Rectal smooth muscle tissue (tissue), 1 donor: Measurements from ENCODE around the gene TSPO.

Experiments
- H3K27ac ChIP-seq: one replicate; pipeline ENCODE4 v1.7.0; 2013; ENCODE audit warnings: low read depth, low read length, inconsistent platforms
- H3K27me3 ChIP-seq: one replicate; pipeline ENCODE4 v1.7.0; 2013; ENCODE audit warnings: low read length; ENCODE audit not compliant: control insufficient read depth, insufficient read depth
- H3K36me3 ChIP-seq: one replicate; pipeline ENCODE4 v1.7.0; 2013; ENCODE audit warnings: low read length; ENCODE audit not compliant: control insufficient read depth, insufficient read depth
- H3K4me1 ChIP-seq: one replicate; pipeline ENCODE4 v1.7.0; 2013; ENCODE audit warnings: low read length; ENCODE audit not compliant: control insufficient read depth, insufficient read depth
- H3K4me3 ChIP-seq: one replicate; pipeline ENCODE4 v1.7.0; 2013; ENCODE audit warnings: low read length
- H3K9ac ChIP-seq: one replicate; pipeline ENCODE4 v1.7.0; 2013; ENCODE audit warnings: low read length

Gene TSPO

GRCh38 chr22:43167001-43167589, 15.7 kb downstream of the TSPO start:
- Histone ChIP-seq H3K9ac (no peak overlapping the region), H3K4me1 (no peaks in the 10 kb centered on the region), H3K4me3 (no peak overlapping the region), H3K36me3 (peaks cover 23% of the 10 kb centered on the region), H3K27ac (no peak overlapping the region), H3K27me3 (no peaks in the 10 kb centered on the region)

DNA sequence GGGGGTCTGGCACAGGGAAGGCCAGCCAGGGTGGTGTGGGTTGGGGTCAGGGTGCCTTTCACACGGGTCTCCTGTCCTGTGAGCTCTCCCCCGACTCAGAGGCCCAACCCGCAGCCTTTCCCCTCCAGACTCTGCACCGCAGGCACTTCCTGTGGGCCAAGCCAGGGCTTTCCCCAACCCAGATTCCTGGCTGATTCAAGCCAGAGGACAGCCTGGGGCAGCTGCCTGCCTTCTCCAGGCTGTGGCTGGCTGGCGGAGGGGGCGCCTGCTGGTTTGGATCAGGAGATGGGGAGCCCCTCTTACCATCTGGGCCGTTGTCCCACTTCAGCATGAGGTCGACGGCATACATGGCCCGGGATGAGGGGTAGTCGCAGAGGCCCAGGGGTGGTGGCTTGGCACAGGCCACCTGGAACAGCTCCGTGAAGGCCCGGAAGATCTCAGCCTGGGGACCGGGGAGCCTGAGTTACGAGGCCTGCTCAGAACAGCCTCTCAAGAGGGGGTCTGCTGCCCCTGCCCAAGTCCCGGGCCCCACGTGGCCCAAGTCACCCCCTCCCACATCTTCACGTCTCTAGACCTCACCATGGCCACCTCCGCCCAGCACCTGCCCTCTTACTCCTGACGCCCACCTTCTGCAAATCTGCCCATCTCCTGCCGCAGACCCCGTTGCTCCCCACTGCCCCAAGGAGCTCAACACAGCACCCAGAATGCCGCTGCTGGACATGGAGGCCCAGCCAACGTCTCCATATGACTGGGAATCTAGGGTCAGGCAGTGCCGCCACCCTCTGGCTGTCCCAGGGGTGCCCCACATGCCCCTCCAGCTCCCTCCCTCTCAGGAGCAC, 17.3 kb downstream of the TSPO start:
- no peaks in the 10 kb centered on the region for H3K27me3 ChIP-seq
- no peak overlapping the region for H3K9ac ChIP-seq
- no peaks in the 10 kb centered on the region for H3K4me1 ChIP-seq
- H3K4me3 ChIP-seq = no peak overlapping the region
- H3K27ac ChIP-seq = no peak overlapping the region
- peaks cover 25% of the 10 kb centered on the region for H3K36me3 ChIP-seq

- H3K36me3 ChIP-seq = peaks cover 30% of the 10 kb centered on the region
- no peaks in the 10 kb centered on the region for H3K4me1 ChIP-seq
- H3K27me3 ChIP-seq = no peaks in the 10 kb centered on the region
- peak overlapping the region; percentile 22 for H3K9ac ChIP-seq
- H3K4me3 ChIP-seq = no peak overlapping the region
- H3K27ac ChIP-seq = no peak overlapping the region
These were observed 18.2 kb downstream of the TSPO start for GRCh38 chr22:43169310-43170130.

- Histone ChIP-seq H3K36me3 (peaks cover 31% of the 10 kb centered on the region), H3K27ac (no peak overlapping the region), H3K27me3 (no peaks in the 10 kb centered on the region), H3K4me1 (no peaks in the 10 kb centered on the region), H3K9ac (no peak overlapping the region), H3K4me3 (no peak overlapping the region)
These were observed 18.7 kb downstream of the TSPO start for GRCh38 chr22:43170131-43170480.

DNA sequence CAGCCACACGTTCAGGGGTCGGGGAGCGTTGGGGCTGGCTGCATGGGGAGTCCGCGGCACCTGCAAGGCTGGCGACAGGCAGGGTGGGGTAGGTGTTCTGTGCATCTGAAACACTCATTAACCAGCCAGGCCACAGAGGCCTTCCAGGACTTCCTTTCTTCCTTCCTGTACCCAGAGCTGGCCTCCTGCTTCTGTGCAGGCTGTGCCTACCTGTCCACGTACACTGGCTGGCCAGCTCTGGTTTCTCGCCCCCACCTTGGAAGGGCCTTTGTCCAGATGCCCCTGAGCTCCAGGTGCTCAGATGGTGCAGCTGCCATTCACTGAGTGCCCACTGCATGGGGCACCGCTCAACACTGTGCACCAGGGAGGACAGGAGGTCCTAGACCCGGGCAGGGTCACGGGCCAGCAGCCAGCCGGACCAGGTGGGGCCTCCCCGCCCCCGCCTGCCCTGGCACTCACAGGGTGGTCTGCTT, 19.7 kb downstream of the TSPO start:
- Histone ChIP-seq H3K4me1 (no peaks in the 10 kb centered on the region), H3K27me3 (no peaks in the 10 kb centered on the region), H3K4me3 (peak overlapping the region; percentile 59), H3K9ac (peak overlapping the region; percentile 45), H3K36me3 (peaks cover 31% of the 10 kb centered on the region), H3K27ac (no peak overlapping the region)

DNA sequence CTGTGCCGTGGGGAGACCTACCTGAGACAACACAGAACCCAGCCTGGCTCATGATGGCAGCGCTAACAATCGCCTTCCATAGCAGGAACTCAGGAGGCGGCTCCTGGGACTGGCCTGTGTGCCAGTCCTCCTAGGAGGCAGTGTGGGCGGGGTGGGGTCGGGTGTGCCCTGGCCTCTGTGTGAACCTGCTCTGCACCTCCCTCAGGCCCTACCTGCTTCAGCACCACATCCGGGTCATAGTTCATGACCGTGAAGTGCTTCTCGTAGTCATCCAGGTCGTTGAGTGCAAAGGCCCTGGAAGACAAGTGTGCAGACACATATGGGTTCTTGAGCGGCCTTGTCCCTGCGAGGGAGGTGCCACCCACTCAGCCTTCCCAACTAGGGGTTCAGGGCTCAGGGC, 20.2 kb downstream of the TSPO start:
- Histone ChIP-seq H3K36me3 (peaks cover 31% of the 10 kb centered on the region), H3K9ac (peak overlapping the region; percentile 45), H3K27ac (no peak overlapping the region), H3K4me1 (no peaks in the 10 kb centered on the region), H3K27me3 (no peaks in the 10 kb centered on the region), H3K4me3 (peak overlapping the region; percentile 59)

DNA sequence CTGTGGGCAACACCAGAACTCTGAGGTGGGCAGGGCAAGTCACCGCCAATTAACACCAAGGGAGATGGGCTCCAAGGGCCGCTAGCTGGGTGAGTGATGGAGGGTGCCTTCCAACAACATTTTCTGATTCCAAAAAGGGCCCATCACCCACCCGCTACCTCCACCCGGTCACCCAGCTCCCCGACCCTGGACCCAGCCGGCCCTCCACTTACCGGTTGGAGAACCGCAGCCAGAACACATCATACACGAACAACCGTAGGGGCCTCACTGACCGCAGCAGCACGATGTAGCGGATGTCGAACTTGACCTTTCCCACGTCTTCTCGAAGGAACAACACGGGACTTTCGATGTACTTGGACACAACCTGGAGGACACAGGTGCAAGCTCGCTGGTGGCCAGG, 20.8 kb downstream of the TSPO start:
- no peak overlapping the region for H3K9ac ChIP-seq
- no peaks in the 10 kb centered on the region for H3K27me3 ChIP-seq
- no peak overlapping the region for H3K4me3 ChIP-seq
- peaks cover 33% of the 10 kb centered on the region for H3K36me3 ChIP-seq
- H3K27ac ChIP-seq = no peak overlapping the region
- no peaks in the 10 kb centered on the region for H3K4me1 ChIP-seq

DNA sequence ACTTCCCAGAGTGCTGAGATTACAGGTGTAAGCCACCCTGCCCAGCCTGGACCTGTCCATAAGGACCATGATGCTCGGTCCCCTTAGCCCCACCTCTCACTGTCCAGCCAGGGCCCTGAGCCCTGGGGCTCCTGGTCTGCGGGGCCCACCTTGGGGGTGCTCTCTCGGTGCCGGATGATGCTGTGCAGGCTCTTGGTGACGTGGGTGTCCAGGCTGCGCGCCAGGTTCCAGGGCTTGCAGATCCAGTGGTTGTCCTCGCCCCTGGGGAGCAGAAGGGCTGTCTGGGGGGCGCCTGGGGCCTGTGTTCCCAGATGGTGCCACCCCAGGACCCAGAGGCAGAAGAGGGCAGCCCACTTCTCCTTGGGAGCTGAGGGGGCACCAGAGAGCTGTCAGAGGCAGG, 22.2 kb downstream of the TSPO start:
- no peaks in the 10 kb centered on the region for H3K27me3 ChIP-seq

DNA sequence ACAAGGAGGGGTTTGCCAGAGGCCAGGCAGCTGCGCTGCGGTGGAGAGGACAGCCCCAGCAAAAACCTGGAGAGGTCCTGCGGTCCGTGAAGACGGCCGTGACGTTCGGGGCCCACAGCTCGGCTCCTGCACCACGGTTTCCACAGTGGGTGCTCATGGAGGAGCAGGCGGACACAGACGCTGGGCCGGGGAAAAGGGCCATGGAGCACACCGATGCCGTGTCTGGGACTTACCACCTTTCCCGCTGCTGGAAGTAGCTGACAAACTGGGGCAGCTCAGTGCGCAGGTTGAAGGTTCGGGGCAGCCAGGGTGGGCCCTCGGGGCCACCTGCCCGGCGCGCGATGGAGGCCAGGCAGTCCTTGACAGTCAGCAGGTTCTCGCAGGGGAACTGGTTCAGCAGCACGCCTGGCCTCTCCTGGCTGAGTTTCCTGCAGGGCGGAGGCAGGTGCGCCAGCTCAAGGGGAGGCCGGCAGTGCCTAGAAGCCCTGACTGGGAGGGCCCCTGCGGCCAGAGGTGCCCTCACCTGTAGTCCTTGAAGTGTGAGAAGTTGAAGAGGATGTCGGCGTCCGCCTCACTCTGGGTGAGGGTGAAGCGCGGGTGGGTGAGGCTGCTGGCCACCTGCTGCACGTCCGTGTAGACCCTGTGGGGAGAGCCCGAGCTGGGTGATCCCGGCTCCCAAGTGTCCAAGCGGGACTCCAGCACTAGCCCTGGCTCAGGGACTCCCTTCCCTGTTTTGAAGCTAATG, 22.8 kb downstream of the TSPO start:
- Histone ChIP-seq H3K36me3 (peaks cover 29% of the 10 kb centered on the region), H3K9ac (no peak overlapping the region), H3K4me1 (no peaks in the 10 kb centered on the region), H3K27ac (no peak overlapping the region), H3K27me3 (no peaks in the 10 kb centered on the region), H3K4me3 (no peak overlapping the region)

More for the DNA sequence above, 22.2 kb downstream of the TSPO start:
- Histone ChIP-seq H3K4me3 (no peak overlapping the region), H3K27ac (no peak overlapping the region), H3K9ac (no peak overlapping the region), H3K36me3 (peaks cover 27% of the 10 kb centered on the region), H3K4me1 (no peaks in the 10 kb centered on the region)

GRCh38 chr22:43174941-43175531, 23.7 kb downstream of the TSPO start:
- no peaks in the 10 kb centered on the region for H3K4me1 ChIP-seq
- H3K9ac ChIP-seq = no peak overlapping the region
- no peaks in the 10 kb centered on the region for H3K27me3 ChIP-seq
- H3K27ac ChIP-seq = no peak overlapping the region
- H3K4me3 ChIP-seq = no peak overlapping the region
- peaks cover 29% of the 10 kb centered on the region for H3K36me3 ChIP-seq

DNA sequence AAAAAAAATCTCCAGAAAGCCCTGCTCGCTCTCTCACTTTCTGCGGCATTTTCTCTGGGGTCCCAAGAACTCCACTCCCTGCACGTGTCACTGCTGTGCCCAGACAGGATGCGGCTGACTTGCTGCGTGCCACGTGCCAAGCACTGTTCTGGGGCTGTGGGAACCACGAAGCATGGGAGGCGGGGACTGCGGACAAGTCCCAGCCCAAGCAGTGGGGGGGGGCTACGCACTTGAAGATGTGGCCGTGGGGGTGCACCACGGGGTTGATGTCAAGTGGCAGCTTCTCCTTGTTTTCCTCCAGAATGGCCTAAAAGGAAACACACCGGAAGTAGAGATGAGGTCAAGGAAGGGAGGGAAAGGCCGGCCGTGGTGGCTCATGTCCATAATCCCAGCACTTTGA, 24.7 kb downstream of the TSPO start:
- H3K36me3 ChIP-seq = peaks cover 25% of the 10 kb centered on the region
- no peaks in the 10 kb centered on the region for H3K27me3 ChIP-seq
- no peak overlapping the region for H3K27ac ChIP-seq
- no peak overlapping the region for H3K9ac ChIP-seq
- H3K4me1 ChIP-seq = no peaks in the 10 kb centered on the region
- no peak overlapping the region for H3K4me3 ChIP-seq
